ENCODE measurements around the gene C14orf132.

DNA sequence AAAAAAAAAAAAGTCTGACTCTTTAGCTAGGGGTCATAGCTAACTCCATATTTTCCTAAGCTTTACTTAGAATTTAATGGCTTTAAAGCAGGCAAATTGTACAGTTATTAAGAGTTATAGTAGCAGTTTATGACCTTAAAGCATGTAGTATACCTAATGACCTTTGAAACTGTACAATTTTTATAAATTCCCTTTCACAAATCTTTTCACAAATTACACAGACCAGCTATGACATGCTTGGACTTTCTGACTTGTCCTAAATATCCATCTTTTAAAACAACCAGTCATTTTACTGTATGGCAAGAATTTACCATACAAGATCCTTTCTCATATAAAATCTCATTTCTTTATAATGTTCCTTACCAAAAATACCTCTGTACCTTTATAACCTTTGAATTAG lies 74.8 kb downstream of the C14orf132 start:
- TF ChIP-seq, protein P1, sequence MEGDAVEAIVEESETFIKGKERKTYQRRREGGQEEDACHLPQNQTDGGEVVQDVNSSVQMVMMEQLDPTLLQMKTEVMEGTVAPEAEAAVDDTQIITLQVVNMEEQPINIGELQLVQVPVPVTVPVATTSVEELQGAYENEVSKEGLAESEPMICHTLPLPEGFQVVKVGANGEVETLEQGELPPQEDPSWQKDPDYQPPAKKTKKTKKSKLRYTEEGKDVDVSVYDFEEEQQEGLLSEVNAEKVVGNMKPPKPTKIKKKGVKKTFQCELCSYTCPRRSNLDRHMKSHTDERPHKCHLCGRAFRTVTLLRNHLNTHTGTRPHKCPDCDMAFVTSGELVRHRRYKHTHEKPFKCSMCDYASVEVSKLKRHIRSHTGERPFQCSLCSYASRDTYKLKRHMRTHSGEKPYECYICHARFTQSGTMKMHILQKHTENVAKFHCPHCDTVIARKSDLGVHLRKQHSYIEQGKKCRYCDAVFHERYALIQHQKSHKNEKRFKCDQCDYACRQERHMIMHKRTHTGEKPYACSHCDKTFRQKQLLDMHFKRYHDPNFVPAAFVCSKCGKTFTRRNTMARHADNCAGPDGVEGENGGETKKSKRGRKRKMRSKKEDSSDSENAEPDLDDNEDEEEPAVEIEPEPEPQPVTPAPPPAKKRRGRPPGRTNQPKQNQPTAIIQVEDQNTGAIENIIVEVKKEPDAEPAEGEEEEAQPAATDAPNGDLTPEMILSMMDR (conservative IDR thresholded peaks at IDR 0.05 in 1 of 2, IDR thresholded peaks at IDR 0.05 in 1 of 2; ENCODE audit: low read depth in 1 of 2, low read length in 2 of 2), result no peak
- no peak for TF ChIP-seq EZH2 (IDR thresholded peaks at IDR 0.05; ENCODE audit: low read length, missing control alignments)
